ENCODE results near the gene ACOT13. TPM values are rescaled to one million over a fixed set of nuclear protein-coding genes. Genes with fewer than 3 reads are reported as not detected.
"Not testable (repeated sequence)": the region's sequence is repeated elsewhere in the genome, so short reads cannot be mapped to it uniquely, and the experiment has no call there.

The ACOT13 gene
- total RNA-seq, 2 experiments from 2014 or later, result 21.3 to 22.6 TPM

DNA sequence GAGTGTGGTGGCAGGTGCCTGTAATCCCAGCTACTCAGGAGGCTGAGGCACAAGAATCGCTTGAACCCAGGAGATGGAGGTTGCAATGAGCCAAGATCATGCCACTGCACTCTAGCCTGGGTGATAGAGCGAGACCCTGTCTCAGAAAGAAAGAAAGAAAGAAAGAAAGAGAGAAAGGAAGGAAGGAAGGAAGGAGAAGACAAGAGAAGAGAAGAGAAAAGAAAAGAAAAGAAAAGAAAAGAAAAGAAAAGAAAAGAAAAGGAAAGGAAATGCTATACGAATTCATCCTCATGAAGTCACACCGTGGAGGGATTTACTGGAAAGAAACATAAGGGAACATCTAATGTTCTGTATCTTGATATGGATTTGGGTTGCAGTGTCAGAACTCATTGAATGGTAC is 67.8 kb downstream of the ACOT13 start:
- ChIA-PET CTCF (interaction anchor here (0.7 to 1.4 kb wide), 2 partner anchors 11 to 151 kb away, joined by 4 read pairs; no protein-coding TSS in a partner anchor), POLR2A (interaction anchor here (1.5 kb wide), 1 partner anchor 13 kb away, joined by 4 read pairs; no protein-coding TSS in a partner anchor)
- not testable (repeated sequence) for H3K4me3 Mint-ChIP-seq

DNA sequence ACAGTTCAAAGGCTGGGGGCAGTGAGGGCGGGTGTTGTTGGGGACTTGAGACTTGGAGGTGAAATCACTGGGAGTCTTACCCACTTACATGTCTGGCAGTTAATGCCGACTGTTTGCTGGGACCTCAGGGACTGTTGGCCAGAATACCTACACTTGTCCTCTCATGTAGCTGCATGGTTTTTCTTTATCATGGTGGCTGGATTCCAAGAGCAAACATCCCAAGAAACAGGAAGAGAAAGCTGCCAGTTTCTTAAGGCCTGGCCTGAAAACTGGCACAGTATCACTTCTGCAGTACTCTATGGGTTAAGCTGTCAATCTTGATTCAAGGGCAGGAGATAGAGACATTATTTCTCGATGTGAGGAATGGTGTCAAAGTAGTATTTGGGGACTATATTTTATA is 71.9 kb downstream of the ACOT13 start:
- no peak for DNase-seq
- Mint-ChIP-seq H3K4me1 (ENCODE audit: low read depth) (peaks cover 20% of the 10 kb centered on the region), H3K36me3 (ENCODE audit: low read depth) (no peaks in the 10 kb centered on the region), H3K27ac (no peak overlapping the region), H3K4me3 (no peak overlapping the region), H3K27me3 (ENCODE audit: low read depth) (no peaks in the 10 kb centered on the region), H3K9me3 (ENCODE audit: insufficient read depth) (peaks cover 3% of the 10 kb centered on the region)
- POLR2A ChIA-PET, result no interaction called here
- CTCF ChIA-PET, result interaction anchor here (2.2 kb wide), 1 partner anchor 17 kb away, joined by 8 read pairs; no protein-coding TSS in a partner anchor
- no peak for ATAC-seq

More for the DNA sequence above, 67.8 kb downstream of the ACOT13 start:
- DNase-seq; H3K27me3 Mint-ChIP-seq (ENCODE audit: low read depth); H3K4me1 Mint-ChIP-seq (ENCODE audit: low read depth); H3K27ac Mint-ChIP-seq; ATAC-seq: not testable (repeated sequence)
- peaks cover 13% of the 10 kb centered on the region for H3K9me3 Mint-ChIP-seq (ENCODE audit: insufficient read depth)
- H3K36me3 Mint-ChIP-seq (ENCODE audit: low read depth), result peaks cover 11% of the 10 kb centered on the region

DNA sequence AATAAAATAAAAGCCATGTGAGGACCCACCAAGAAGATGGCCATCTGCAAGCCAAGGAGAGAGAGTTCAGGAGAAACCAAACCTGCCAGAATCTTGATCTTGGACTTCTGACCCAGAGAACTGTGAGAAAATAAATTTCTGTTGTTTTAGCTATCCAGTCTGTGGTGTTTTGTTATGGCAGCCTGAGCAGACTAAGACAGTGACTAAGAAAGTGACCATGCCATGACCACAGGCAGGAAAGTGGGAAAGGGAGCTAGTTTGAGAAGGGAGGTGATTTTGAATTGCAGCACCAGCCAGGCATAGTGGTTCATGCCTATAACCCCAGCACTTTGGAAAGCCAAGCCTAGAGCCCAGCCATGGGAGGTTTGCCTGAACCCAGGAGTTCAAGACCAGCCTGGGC is 74.0 kb downstream of the ACOT13 start:
- H3K4me1 Mint-ChIP-seq (ENCODE audit: low read depth), result peaks cover 16% of the 10 kb centered on the region
- ATAC-seq (no peak), DNase-seq (no peak)
- CTCF ChIA-PET, result no interaction called here
- peaks cover 3% of the 10 kb centered on the region for H3K9me3 Mint-ChIP-seq (ENCODE audit: insufficient read depth)
- H3K27ac Mint-ChIP-seq, result no peak overlapping the region
- H3K36me3 Mint-ChIP-seq (ENCODE audit: low read depth), result no peaks in the 10 kb centered on the region
- no peaks in the 10 kb centered on the region for H3K27me3 Mint-ChIP-seq (ENCODE audit: low read depth)
- POLR2A ChIA-PET, result no interaction called here
- H3K4me3 Mint-ChIP-seq, result no peak overlapping the region

DNA sequence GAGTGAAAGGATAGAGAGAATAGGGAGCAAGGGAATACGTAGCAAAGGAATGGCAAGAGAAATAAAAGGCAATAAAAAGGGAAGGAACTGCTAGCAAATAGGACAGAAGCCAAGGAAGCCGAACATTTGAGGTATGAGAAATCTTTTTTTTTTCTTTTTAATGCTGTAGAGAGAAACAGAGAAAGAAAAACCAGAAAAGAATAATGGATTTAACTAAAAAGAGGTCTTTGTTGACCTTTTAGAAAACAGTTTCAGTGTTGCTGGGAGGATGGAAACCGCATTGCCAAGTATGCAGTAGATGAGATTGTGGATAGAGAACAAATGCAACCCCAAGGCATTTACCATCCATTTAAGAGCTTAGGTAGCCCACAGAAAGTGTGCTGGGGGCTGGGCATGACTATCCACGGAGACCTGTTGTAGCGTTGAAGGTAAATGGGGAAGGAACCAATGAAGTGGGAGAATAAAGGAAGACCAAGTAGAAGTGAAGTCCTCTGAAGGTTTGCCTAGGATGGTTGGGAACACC is 75.4 kb downstream of the ACOT13 start:
- ChIA-PET CTCF (interaction anchor here (1.0 to 1.2 kb wide), 3 partner anchors 12 to 48 kb away, joined by 3 to 4 read pairs (median 3); no protein-coding TSS in a partner anchor), POLR2A (interaction anchor here (1.1 to 1.3 kb wide), 2 partner anchors 21 to 33 kb away, joined by 4 read pairs; no protein-coding TSS in a partner anchor)
- no peak for ATAC-seq
- no peak overlapping the region for H3K27ac Mint-ChIP-seq
- H3K4me1 Mint-ChIP-seq (ENCODE audit: low read depth), result peaks cover 14% of the 10 kb centered on the region
- peaks cover 3% of the 10 kb centered on the region for H3K9me3 Mint-ChIP-seq (ENCODE audit: insufficient read depth)
- H3K27me3 Mint-ChIP-seq (ENCODE audit: low read depth), result no peaks in the 10 kb centered on the region
- DNase-seq, result no peak
- H3K36me3 Mint-ChIP-seq (ENCODE audit: low read depth), result no peaks in the 10 kb centered on the region
- H3K4me3 Mint-ChIP-seq, result no peak overlapping the region

DNA sequence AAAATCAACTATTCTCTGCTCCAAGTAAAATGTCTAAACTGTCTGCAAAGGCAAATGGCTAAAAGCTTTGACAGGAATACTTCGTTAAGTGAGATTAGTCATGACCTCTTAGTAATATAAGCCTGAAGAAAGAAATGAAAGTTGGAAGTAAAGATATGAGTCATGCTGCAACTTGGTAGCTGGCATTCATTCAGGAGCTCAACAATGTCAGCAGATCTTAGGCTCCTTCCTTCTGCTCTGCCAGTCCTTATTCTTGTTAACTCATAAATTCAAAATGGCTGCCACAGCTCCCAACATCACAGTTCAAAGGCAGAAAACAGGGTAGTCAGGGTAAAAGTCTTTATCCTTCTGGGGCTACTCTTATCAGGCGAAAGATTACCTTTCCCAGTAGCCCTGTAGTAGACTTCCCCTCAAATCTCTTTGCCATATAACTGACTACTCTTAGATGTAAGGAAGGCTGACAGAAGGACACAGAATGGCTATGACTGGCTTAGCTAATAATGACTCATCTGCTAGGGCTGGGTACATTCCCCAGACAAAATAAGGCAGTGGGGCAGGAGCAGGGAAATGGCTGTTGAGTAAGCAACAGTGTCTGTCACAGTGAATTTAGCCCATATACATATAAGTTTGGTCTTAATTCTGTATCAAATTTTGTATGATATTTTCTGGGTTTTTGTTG is 76.5 kb downstream of the ACOT13 start:
- Mint-ChIP-seq H3K36me3 (ENCODE audit: low read depth) (no peaks in the 10 kb centered on the region), H3K27me3 (ENCODE audit: low read depth) (peaks cover 3% of the 10 kb centered on the region), H3K4me3 (no peak overlapping the region), H3K9me3 (ENCODE audit: insufficient read depth) (peaks cover 3% of the 10 kb centered on the region), H3K4me1 (ENCODE audit: low read depth) (peaks cover 14% of the 10 kb centered on the region), H3K27ac (no peak overlapping the region)
- DNase-seq (no peak), ATAC-seq (peak; percentile 49)
- ChIA-PET CTCF (interaction anchor here (0.7 to 1.2 kb wide), 5 partner anchors 11 to 313 kb away, joined by 3 to 5 read pairs (median 3); no protein-coding TSS in a partner anchor), POLR2A (interaction anchor here (1.1 to 1.3 kb wide), 2 partner anchors 22 to 32 kb away, joined by 4 read pairs; no protein-coding TSS in a partner anchor)

DNA sequence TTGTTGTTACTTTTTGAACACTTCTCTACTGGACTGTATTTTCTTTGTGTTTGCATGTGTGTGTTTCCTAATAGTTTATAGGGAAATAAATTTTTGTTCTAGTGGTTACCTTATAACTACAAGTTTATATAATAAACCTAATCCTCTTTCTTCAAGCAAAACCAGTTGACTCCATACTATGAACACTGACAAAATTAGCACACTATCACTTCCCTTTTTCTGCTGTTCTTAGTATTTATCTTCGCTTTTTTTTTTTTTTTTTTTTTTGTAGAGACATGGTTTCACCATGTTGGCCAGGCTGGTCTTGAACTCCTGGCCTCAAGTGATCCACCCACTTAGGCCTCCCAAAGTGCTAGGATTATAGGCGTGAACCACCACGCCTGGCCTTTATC is 77.1 kb downstream of the ACOT13 start:
- Mint-ChIP-seq H3K4me1 (ENCODE audit: low read depth) (peaks cover 14% of the 10 kb centered on the region), H3K9me3 (ENCODE audit: insufficient read depth) (peaks cover 3% of the 10 kb centered on the region), H3K4me3 (no peak overlapping the region), H3K27ac (no peak overlapping the region), H3K27me3 (ENCODE audit: low read depth) (peaks cover 6% of the 10 kb centered on the region), H3K36me3 (ENCODE audit: low read depth) (no peaks in the 10 kb centered on the region)
- ChIA-PET POLR2A (interaction anchor here (0.6 kb wide), 1 partner anchor 40 kb away, joined by 3 read pairs; no protein-coding TSS in a partner anchor), CTCF (interaction anchor here (0.9 to 1.1 kb wide), 2 partner anchors 15 to 313 kb away, joined by 3 to 5 read pairs; no protein-coding TSS in a partner anchor)
- DNase-seq, result no peak
- ATAC-seq, result no peak

DNA sequence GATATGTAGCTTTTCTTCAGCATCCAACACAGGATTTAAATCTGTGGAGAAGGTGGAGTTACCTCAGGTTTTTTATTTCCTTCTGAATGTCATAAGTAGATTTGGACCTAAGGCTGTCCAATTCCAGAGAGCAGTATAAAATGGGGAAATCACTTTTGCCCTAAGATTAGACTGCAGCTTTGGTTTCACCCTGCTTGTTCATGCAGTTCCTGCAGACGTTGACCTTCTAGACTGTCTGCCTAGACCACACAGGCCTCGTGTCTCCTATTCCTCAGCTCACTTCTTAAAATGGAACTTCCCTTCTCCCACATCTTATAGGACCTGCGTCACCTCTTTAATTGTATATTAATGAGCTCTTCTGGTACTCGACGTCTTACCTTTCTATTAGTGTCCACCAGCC is 78.0 kb downstream of the ACOT13 start:
- CTCF ChIA-PET, result interaction anchor here (0.6 kb wide), 1 partner anchor 23 kb away, joined by 3 read pairs; no protein-coding TSS in a partner anchor
- ATAC-seq (no peak), DNase-seq (no peak)
- POLR2A ChIA-PET, result interaction anchor here (0.6 kb wide), 1 partner anchor 14 kb away, joined by 3 read pairs; no protein-coding TSS in a partner anchor
- Mint-ChIP-seq H3K27ac (no peak overlapping the region), H3K4me3 (no peak overlapping the region), H3K4me1 (ENCODE audit: low read depth) (peaks cover 14% of the 10 kb centered on the region), H3K36me3 (ENCODE audit: low read depth) (no peaks in the 10 kb centered on the region), H3K27me3 (ENCODE audit: low read depth) (peaks cover 11% of the 10 kb centered on the region), H3K9me3 (ENCODE audit: insufficient read depth) (peaks cover 3% of the 10 kb centered on the region)

DNA sequence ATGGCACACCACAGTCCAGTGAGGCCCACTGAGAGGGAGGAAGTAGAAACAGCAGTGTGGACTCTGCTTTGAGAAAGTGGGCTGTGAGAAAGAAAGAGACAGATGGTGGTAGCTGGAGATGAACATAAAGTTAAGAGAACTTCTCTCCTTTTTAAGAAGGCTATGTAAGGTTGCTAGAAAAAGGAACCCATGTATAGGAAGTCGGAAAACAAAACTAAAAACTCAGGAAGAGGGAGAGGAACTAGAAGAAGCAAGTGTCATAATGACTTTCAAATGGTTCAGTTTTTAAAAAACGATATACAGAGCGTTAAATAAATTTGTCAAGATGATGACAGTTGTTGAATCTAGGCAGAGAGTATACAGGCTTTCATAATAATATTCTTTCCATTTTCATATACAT is 82.4 kb downstream of the ACOT13 start:
- H3K36me3 Mint-ChIP-seq (ENCODE audit: low read depth), result peaks cover 2% of the 10 kb centered on the region
- H3K27me3 Mint-ChIP-seq (ENCODE audit: low read depth), result peaks cover 25% of the 10 kb centered on the region
- DNase-seq, result no peak
- H3K4me3 Mint-ChIP-seq, result no peak overlapping the region
- ATAC-seq, result no peak
- peaks cover 3% of the 10 kb centered on the region for H3K9me3 Mint-ChIP-seq (ENCODE audit: insufficient read depth)
- CTCF ChIA-PET, result interaction anchor here (1.7 kb wide), 1 partner anchor 168 kb away, joined by 5 read pairs; no protein-coding TSS in a partner anchor
- H3K27ac Mint-ChIP-seq, result no peak overlapping the region
- H3K4me1 Mint-ChIP-seq (ENCODE audit: low read depth), result no peaks in the 10 kb centered on the region
- POLR2A ChIA-PET, result no interaction called here

DNA sequence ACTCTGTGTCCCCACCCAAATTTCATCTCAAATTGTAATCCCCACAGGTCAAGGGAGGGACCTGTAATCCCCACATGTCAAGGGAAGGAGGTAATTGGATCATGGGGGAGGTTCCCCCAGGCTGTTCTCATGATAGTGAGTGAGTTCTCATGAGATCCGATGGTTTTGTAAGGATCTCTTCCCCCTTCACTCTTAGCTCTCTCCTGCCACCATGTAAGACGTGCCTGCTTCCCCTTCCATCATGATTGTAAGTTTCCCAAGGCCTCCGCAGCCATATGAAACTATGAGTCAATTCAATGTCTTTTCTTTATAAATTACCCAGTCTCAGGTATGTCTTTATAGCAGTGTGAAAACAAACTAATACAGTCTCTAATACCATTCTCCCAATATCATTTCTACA is 84.0 kb downstream of the ACOT13 start:
- peaks cover 25% of the 10 kb centered on the region for H3K27me3 Mint-ChIP-seq (ENCODE audit: low read depth)
- H3K4me3 Mint-ChIP-seq; H3K4me1 Mint-ChIP-seq (ENCODE audit: low read depth); H3K36me3 Mint-ChIP-seq (ENCODE audit: low read depth); H3K27ac Mint-ChIP-seq; H3K9me3 Mint-ChIP-seq (ENCODE audit: insufficient read depth); CTCF ChIA-PET; DNase-seq; POLR2A ChIA-PET; ATAC-seq: not testable (repeated sequence)

DNA sequence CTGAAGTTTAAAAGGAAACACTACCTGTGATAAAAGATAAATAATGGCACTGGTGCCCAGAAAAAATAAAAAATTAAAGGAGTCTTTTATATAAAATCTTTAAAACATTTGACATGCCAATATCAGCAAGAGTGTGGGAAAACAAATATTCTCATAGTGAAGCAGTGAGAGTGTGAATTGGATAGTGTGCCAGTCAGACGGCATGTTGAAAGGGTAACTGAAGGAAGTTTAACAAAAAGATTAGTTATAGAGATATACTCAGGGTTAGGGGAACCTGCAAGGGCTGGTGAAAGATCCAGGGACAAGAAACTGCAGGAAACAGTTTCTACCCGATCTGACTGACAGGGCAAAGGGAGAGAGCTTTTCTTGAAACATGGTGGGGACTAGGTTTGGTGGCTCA is 85.6 kb downstream of the ACOT13 start:
- no peaks in the 10 kb centered on the region for H3K4me1 Mint-ChIP-seq (ENCODE audit: low read depth)
- POLR2A ChIA-PET, result no interaction called here

DNA sequence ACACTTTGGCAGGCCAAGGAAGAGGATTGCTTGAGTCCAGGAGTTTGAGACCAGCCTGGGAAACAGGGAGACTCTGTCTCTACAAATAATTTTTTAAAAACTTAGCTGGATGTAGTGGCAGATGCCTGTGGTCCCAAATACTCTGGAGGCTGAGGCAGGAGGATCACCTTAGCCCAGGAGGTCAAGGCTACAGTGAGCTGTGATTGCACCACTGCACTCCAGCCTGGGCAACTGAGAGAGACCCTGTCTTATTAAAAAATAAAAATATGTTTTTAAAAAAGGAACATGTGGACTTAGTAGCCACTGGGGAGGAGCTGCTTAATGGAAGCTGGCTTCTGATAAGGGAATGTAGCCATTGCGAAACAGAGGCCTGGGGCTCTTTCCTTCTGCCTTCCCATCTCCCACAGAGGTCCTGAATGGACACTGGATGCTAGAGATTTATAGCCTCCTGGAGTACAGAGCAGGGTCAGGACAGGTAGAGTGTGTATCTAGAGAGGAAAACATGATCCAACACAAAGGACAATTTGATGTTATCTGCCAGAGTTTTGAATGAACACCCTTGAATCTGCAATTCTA is 86.1 kb downstream of the ACOT13 start:
- no peak overlapping the region for H3K4me3 Mint-ChIP-seq
- peaks cover 2% of the 10 kb centered on the region for H3K36me3 Mint-ChIP-seq (ENCODE audit: low read depth)
- ATAC-seq, result no peak
- CTCF ChIA-PET, result interaction anchor here (1.2 kb wide), 1 partner anchor 15 kb away, joined by 4 read pairs; no protein-coding TSS in a partner anchor
- peaks cover 24% of the 10 kb centered on the region for H3K27me3 Mint-ChIP-seq (ENCODE audit: low read depth)
- POLR2A ChIA-PET, result no interaction called here
- no peak overlapping the region for H3K27ac Mint-ChIP-seq
- H3K9me3 Mint-ChIP-seq (ENCODE audit: insufficient read depth), result peaks cover 4% of the 10 kb centered on the region
- DNase-seq, result no peak
- H3K4me1 Mint-ChIP-seq (ENCODE audit: low read depth), result no peaks in the 10 kb centered on the region

More for the DNA sequence above, 85.6 kb downstream of the ACOT13 start:
- peaks cover 4% of the 10 kb centered on the region for H3K9me3 Mint-ChIP-seq (ENCODE audit: insufficient read depth)
- peaks cover 25% of the 10 kb centered on the region for H3K27me3 Mint-ChIP-seq (ENCODE audit: low read depth)
- ATAC-seq (no peak), DNase-seq (no peak)
- H3K4me3 Mint-ChIP-seq, result no peak overlapping the region
- peaks cover 2% of the 10 kb centered on the region for H3K36me3 Mint-ChIP-seq (ENCODE audit: low read depth)
- H3K27ac Mint-ChIP-seq, result no peak overlapping the region
- CTCF ChIA-PET, result no interaction called here

DNA sequence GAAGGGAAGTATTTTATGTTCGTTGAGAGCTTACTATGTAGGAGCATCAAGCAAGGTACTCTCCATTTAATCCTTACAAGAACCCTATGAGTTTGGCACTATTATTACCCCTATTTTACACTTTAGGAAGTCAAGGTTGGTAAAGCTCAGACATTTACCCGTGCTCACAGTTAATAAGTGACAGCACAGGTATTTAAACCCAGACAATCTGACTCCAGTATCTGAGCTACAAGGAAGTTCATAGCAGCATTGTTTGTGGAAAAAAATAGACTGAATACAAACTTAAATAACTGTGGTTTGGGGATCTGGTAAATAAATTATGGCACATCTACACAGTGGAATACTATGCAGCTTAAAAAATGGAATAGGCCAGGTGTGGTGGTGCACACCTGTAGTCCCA is 86.7 kb downstream of the ACOT13 start:
- H3K27ac Mint-ChIP-seq, result no peak overlapping the region
- DNase-seq (no peak), ATAC-seq (no peak)
- peaks cover 2% of the 10 kb centered on the region for H3K36me3 Mint-ChIP-seq (ENCODE audit: low read depth)
- peaks cover 22% of the 10 kb centered on the region for H3K27me3 Mint-ChIP-seq (ENCODE audit: low read depth)
- ChIA-PET POLR2A (no interaction called here), CTCF (interaction anchor here (0.6 to 1.2 kb wide), 3 partner anchors 11 to 260 kb away, joined by 3 to 4 read pairs (median 3); no protein-coding TSS in a partner anchor)
- peaks cover 4% of the 10 kb centered on the region for H3K9me3 Mint-ChIP-seq (ENCODE audit: insufficient read depth)
- H3K4me1 Mint-ChIP-seq (ENCODE audit: low read depth), result no peaks in the 10 kb centered on the region
- H3K4me3 Mint-ChIP-seq, result no peak overlapping the region

Measured in activated CD8-positive, alpha-beta T cell treated with anti-CD3 and anti-CD28 coated beads, Interleukin-2, amount 10 ng/mL, durations not matched to agents 7 days and 5 days (primary cell).